Karpas-422 (cell line): ENCODE measurements around the gene SELENOI. TPM values are rescaled to one million over a fixed set of nuclear protein-coding genes. Genes with fewer than 3 reads are reported as not detected.
"Not testable (repeated sequence)": the region's sequence is repeated elsewhere in the genome, so short reads cannot be mapped to it uniquely, and the experiment has no call there.

Experiments
- DNase-seq: peaks from one replicate; pipeline ENCODE4 v3.0.0-alpha.2; 2015
- H2AFZ ChIP-seq: fragments of 200-600 bp; sonication (generic); 2 replicates; pipeline ENCODE4 v1.6.1; 2014; ENCODE audit warnings: antibody characterized with exemption, low read length, mixed read lengths
- H3K27ac ChIP-seq: fragments of 200-600 bp; sonication (generic); 2 replicates; pipeline ENCODE4 v1.5.1; 2014; ENCODE audit warnings: mild to moderate bottlenecking, low read length, moderate library complexity
- H3K27me3 ChIP-seq: fragments of 200-600 bp; sonication (generic); 2 replicates; pipeline ENCODE4 v1.6.1; 2014; ENCODE audit warnings: low read length, mixed read lengths
- H3K36me3 ChIP-seq: fragments of 200-600 bp; sonication (generic); 2 replicates; pipeline ENCODE4 v1.6.1; 2014; ENCODE audit warnings: low read length, mixed read lengths; ENCODE audit not compliant: insufficient read depth
- H3K4me1 ChIP-seq: fragments of 200-600 bp; sonication (generic); 2 replicates; pipeline ENCODE4 v1.6.1; 2014; ENCODE audit warnings: mild to moderate bottlenecking, low read length, mixed read lengths
- H3K4me2 ChIP-seq: fragments of 200-600 bp; sonication (generic); 2 replicates; pipeline ENCODE4 v1.6.1; 2014; ENCODE audit warnings: low read length, low read depth, mild to moderate bottlenecking; ENCODE audit not compliant: poor library complexity, severe bottlenecking
- H3K4me3 ChIP-seq: fragments of 200-600 bp; sonication (generic); 2 replicates; pipeline ENCODE4 v1.5.1; 2014; ENCODE audit warnings: mild to moderate bottlenecking, antibody characterized with exemption, low read length, mixed read lengths
- H3K79me2 ChIP-seq: fragments of 200-600 bp; sonication (generic); 2 replicates; pipeline ENCODE4 v1.6.1; 2014; ENCODE audit warnings: mild to moderate bottlenecking, low read length, mixed read lengths
- H3K9ac ChIP-seq: fragments of 200-600 bp; sonication (generic); 2 replicates; pipeline ENCODE4 v1.6.0; 2014; ENCODE audit warnings: low read length
- H3K9me2 ChIP-seq: fragments of 200-600 bp; sonication (generic), shearing (Covaris generic); replicated peaks from 2 replicates; pipeline ENCODE4 v1.6.0; 2014; ENCODE audit warnings: mild to moderate bottlenecking, low read length, moderate library complexity; ENCODE audit not compliant: insufficient read depth
- H3K9me3 ChIP-seq: fragments of 300-700, 200-600 bp; sonication (generic); 2 replicates; pipeline ENCODE4 v1.6.1; 2014; ENCODE audit warnings: low read length, mixed read lengths
- H4K20me1 ChIP-seq: fragments of 200-600 bp; sonication (generic); 2 replicates; pipeline ENCODE4 v1.6.1; 2014; ENCODE audit warnings: mild to moderate bottlenecking, antibody characterized with exemption, low read length, low read depth; ENCODE audit not compliant: insufficient read depth
- total RNA-seq: library from RNA; depleted of rRNA; stranded (reverse); fragments of >200 nt; shearing (Covaris generic); gene quantifications from 2 replicates; pipeline ENCODE4 v1.2.3, GENCODE V29; 2014; ENCODE audit warnings: low replicate concordance

The SELENOI gene
- total RNA-seq, 1 experiment from 2014 or later: 31.3 TPM

GRCh38 chr2:26317377-26318105 is 28.4 kb upstream of the SELENOI start:
- Histone ChIP-seq H3K27me3 (no peaks in the 10 kb centered on the region), H3K27ac (no peak overlapping the region), H3K4me1 (0 out of 2 replicates have a peak, but pooled peaks cover 4% of the 10 kb centered on the region), H3K9me3 (no peaks in the 10 kb centered on the region), H3K9ac (no peak overlapping the region), H2AFZ (no peak overlapping the region), H3K9me2 (no peaks in the 10 kb centered on the region), H4K20me1 (no peaks in the 10 kb centered on the region), H3K4me3 (no peak overlapping the region), H3K4me2 (no peak overlapping the region), H3K36me3 (no peaks in the 10 kb centered on the region), H3K79me2 (no peaks in the 10 kb centered on the region)
- DNase-seq: no peak

GRCh38 chr2:26318950-26319349 is 27.0 kb upstream of the SELENOI start:
- no peaks in the 10 kb centered on the region for H3K79me2 ChIP-seq
- no peaks in the 10 kb centered on the region for H3K27me3 ChIP-seq
- H3K4me1 ChIP-seq: 0 out of 2 replicates have a peak, but pooled peaks cover 4% of the 10 kb centered on the region
- H4K20me1 ChIP-seq: no peaks in the 10 kb centered on the region
- H3K27ac ChIP-seq: no peak overlapping the region
- no peak overlapping the region for H3K4me3 ChIP-seq
- H2AFZ ChIP-seq: no peak overlapping the region
- H3K9me2 ChIP-seq: no peaks in the 10 kb centered on the region
- DNase-seq: no peak
- no peak overlapping the region for H3K9ac ChIP-seq
- H3K9me3 ChIP-seq: no peaks in the 10 kb centered on the region
- no peak overlapping the region for H3K4me2 ChIP-seq
- no peaks in the 10 kb centered on the region for H3K36me3 ChIP-seq

- not testable (repeated sequence) for H3K79me2 ChIP-seq, H3K9me2 ChIP-seq
Observed at GRCh38 chr2:26324479-26324878, 21.5 kb upstream of the SELENOI start.

GRCh38 chr2:26324903-26325302 is 21.0 kb upstream of the SELENOI start:
- Histone ChIP-seq H3K9me3 (no peaks in the 10 kb centered on the region), H3K4me3 (no peak overlapping the region), H3K79me2 (no peaks in the 10 kb centered on the region), H2AFZ (no peak overlapping the region), H3K36me3 (no peaks in the 10 kb centered on the region), H3K9me2 (no peaks in the 10 kb centered on the region), H4K20me1 (no peaks in the 10 kb centered on the region), H3K9ac (no peak overlapping the region), H3K27me3 (no peaks in the 10 kb centered on the region), H3K27ac (no peak overlapping the region), H3K4me1 (no peaks in the 10 kb centered on the region), H3K4me2 (no peak overlapping the region)
- no peak for DNase-seq

More at GRCh38 chr2:26324479-26324878, 21.5 kb upstream of the SELENOI start:
- H3K4me2 ChIP-seq, DNase-seq, H3K27ac ChIP-seq, H4K20me1 ChIP-seq, H3K36me3 ChIP-seq, H3K9ac ChIP-seq, H3K4me1 ChIP-seq, H2AFZ ChIP-seq, H3K4me3 ChIP-seq, H3K27me3 ChIP-seq, H3K9me3 ChIP-seq: not testable (repeated sequence)

GRCh38 chr2:26325851-26326250 is 20.1 kb upstream of the SELENOI start:
- Histone ChIP-seq H3K79me2 (no peaks in the 10 kb centered on the region), H3K9me2 (no peaks in the 10 kb centered on the region), H2AFZ (no peak overlapping the region), H3K9me3 (no peaks in the 10 kb centered on the region), H3K27ac (no peak overlapping the region), H3K4me3 (no peak overlapping the region), H3K27me3 (no peaks in the 10 kb centered on the region), H3K4me1 (no peaks in the 10 kb centered on the region), H3K9ac (no peak overlapping the region), H4K20me1 (no peaks in the 10 kb centered on the region), H3K4me2 (no peak overlapping the region), H3K36me3 (no peaks in the 10 kb centered on the region)
- DNase-seq: no peak

- DNase-seq: no peak
- H3K36me3 ChIP-seq: no peaks in the 10 kb centered on the region
- H3K4me3 ChIP-seq: no peak overlapping the region
- no peak overlapping the region for H3K4me2 ChIP-seq
- H3K9ac ChIP-seq: no peak overlapping the region
- no peaks in the 10 kb centered on the region for H3K27me3 ChIP-seq
- H3K9me2 ChIP-seq: no peaks in the 10 kb centered on the region
- no peaks in the 10 kb centered on the region for H3K9me3 ChIP-seq
- H4K20me1 ChIP-seq: no peaks in the 10 kb centered on the region
- no peak overlapping the region for H2AFZ ChIP-seq
- no peaks in the 10 kb centered on the region for H3K4me1 ChIP-seq
- no peaks in the 10 kb centered on the region for H3K79me2 ChIP-seq
- no peak overlapping the region for H3K27ac ChIP-seq
Observed at GRCh38 chr2:26326514-26326913, 19.4 kb upstream of the SELENOI start.

GRCh38 chr2:26327291-26328272 is 18.4 kb upstream of the SELENOI start:
- DNase-seq: no peak
- H3K27ac ChIP-seq: no peak overlapping the region

GRCh38 chr2:26329083-26329482 is 16.9 kb upstream of the SELENOI start:
- H3K4me1 ChIP-seq, H3K4me3 ChIP-seq, H3K27me3 ChIP-seq, DNase-seq, H3K36me3 ChIP-seq, H3K9me3 ChIP-seq, H2AFZ ChIP-seq, H3K9me2 ChIP-seq, H3K79me2 ChIP-seq, H3K4me2 ChIP-seq, H4K20me1 ChIP-seq, H3K9ac ChIP-seq, H3K27ac ChIP-seq: not testable (repeated sequence)

More at GRCh38 chr2:26327291-26328272, 18.4 kb upstream of the SELENOI start:
- Histone ChIP-seq H3K9me3 (no peaks in the 10 kb centered on the region), H3K36me3 (no peaks in the 10 kb centered on the region), H3K27me3 (no peaks in the 10 kb centered on the region), H3K4me2 (no peak overlapping the region), H3K9ac (no peak overlapping the region), H3K79me2 (no peaks in the 10 kb centered on the region), H3K4me3 (no peak overlapping the region), H4K20me1 (no peaks in the 10 kb centered on the region), H2AFZ (no peak overlapping the region), H3K9me2 (no peaks in the 10 kb centered on the region), H3K4me1 (no peaks in the 10 kb centered on the region)
